ENCODE results near the gene WDR1. TPM values are rescaled to one million over a fixed set of nuclear protein-coding genes. Genes with fewer than 3 reads are reported as not detected.
A peak's percentile ranks its signal among the peaks of the same experiment; 100 is the strongest.

The WDR1 gene
- total RNA-seq, 2 donors from 2014 or later: 222 to 345 TPM

DNA sequence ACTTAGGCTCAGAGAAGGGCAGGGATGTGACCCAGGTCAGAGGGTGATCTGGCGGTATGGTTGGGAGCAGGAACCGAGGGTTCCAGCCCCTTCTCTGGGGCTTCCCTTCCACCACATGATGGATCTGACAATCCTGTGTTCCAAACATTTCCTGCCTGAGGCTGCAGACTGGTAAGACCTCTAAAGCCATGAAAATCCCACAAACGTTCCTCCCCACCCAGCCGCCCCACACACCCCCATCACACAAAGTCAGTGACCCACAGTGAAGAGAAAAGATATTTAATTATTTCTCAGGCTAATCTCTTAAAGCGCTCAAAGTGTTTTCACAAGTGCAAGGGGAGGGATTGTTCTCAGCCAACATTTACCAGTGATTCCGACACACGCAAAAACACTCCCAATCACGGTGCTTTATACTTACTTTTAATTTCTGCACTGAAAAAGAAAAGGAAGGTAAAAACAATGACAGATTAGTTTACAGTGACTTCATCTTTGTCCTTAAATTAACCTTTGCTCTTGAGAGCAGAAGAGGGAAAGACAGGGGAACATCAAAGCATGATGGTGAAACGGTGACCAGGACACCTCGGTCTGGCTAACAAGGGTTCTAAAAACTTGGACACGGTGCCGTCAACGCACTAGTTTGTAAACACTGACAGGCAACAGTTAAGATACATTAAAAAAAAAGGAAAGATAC, 42.4 kb downstream of the WDR1 start:
- Histone ChIP-seq H3K9ac (ENCODE audit: extremely low read depth, low read length, poor library complexity, severe bottlenecking) (no peak overlapping the region), H3K27me3 (ENCODE audit: control insufficient read depth, insufficient read depth, low read length, poor library complexity, severe bottlenecking) (no peaks in the 10 kb centered on the region), H3K36me3 (ENCODE audit: control insufficient read depth, insufficient read depth, low read length) (peaks cover 88% of the 10 kb centered on the region), H3K27ac (ENCODE audit: low read depth, low read length) (no peak overlapping the region), H3K4me3 (ENCODE audit: low read length) (no peak overlapping the region), H3K4me1 (ENCODE audit: control insufficient read depth, insufficient read depth, low read length) (no peaks in the 10 kb centered on the region), H3K9me3 (ENCODE audit: control insufficient read depth, low read length) (no peaks in the 10 kb centered on the region)
- H3K4me3 Mint-ChIP-seq: no peak overlapping the region
- peak; percentile 37 for DNase-seq
- no peaks in the 10 kb centered on the region for H3K9me3 Mint-ChIP-seq
- TF ChIP-seq, protein P1, sequence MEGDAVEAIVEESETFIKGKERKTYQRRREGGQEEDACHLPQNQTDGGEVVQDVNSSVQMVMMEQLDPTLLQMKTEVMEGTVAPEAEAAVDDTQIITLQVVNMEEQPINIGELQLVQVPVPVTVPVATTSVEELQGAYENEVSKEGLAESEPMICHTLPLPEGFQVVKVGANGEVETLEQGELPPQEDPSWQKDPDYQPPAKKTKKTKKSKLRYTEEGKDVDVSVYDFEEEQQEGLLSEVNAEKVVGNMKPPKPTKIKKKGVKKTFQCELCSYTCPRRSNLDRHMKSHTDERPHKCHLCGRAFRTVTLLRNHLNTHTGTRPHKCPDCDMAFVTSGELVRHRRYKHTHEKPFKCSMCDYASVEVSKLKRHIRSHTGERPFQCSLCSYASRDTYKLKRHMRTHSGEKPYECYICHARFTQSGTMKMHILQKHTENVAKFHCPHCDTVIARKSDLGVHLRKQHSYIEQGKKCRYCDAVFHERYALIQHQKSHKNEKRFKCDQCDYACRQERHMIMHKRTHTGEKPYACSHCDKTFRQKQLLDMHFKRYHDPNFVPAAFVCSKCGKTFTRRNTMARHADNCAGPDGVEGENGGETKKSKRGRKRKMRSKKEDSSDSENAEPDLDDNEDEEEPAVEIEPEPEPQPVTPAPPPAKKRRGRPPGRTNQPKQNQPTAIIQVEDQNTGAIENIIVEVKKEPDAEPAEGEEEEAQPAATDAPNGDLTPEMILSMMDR (conservative IDR thresholded peaks at IDR 0.05): no peak
- H3K27me3 Mint-ChIP-seq (ENCODE audit: insufficient read depth): no peaks in the 10 kb centered on the region
- peak overlapping the region; percentile 32 for H3K27ac Mint-ChIP-seq
- WGBS, 2 experiments (ENCODE audit: insufficient coverage in 1 of 2, insufficient read length in 1 of 2): 95 to 100% methylated on average over 7 to 13 of the region's 13 CpGs
- peaks cover 68% of the 10 kb centered on the region for H3K36me3 Mint-ChIP-seq (ENCODE audit: low read depth)
- peaks cover 4% of the 10 kb centered on the region for H3K4me1 Mint-ChIP-seq

DNA sequence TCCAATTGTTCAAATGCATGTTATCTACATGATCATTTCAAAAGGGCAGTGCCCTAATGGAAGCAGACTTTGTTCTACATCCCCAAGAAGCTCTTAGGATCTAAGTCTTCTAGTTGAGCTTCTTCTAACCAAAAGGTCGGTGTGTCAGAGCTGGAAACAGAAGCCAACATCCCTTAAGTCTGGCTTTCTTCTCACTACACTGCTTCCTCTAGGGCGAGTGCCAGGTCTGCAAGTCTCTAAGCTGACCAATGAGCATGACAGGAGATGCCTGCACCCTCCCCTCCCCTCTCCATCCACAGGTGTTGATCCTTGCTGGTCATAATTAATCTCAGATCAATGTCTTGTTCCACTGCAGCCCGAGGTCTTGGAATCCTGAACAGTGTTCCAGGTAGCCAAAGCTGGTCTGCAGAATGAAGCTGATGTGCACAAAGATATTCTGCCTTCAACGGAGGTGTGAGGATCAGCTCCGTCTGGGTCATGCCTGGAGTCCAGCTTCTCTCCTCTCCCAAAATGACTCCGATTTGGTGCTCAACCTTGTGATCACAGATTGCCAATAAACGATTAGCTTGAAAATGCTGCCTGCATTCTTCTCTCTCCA, 44.1 kb downstream of the WDR1 start:
- Histone ChIP-seq H3K9me3 (ENCODE audit: control insufficient read depth, low read length) (no peaks in the 10 kb centered on the region), H3K4me1 (ENCODE audit: control insufficient read depth, insufficient read depth, low read length) (no peaks in the 10 kb centered on the region), H3K9ac (ENCODE audit: extremely low read depth, low read length, poor library complexity, severe bottlenecking) (no peak overlapping the region), H3K27ac (ENCODE audit: low read depth, low read length) (no peak overlapping the region), H3K36me3 (ENCODE audit: control insufficient read depth, insufficient read depth, low read length) (peaks cover 82% of the 10 kb centered on the region), H3K4me3 (ENCODE audit: low read length) (no peak overlapping the region), H3K27me3 (ENCODE audit: control insufficient read depth, insufficient read depth, low read length, poor library complexity, severe bottlenecking) (no peaks in the 10 kb centered on the region)
- peak; percentile 46 for DNase-seq
- TF ChIP-seq, protein P1 (conservative IDR thresholded peaks at IDR 0.05): no peak
- no peaks in the 10 kb centered on the region for H3K27me3 Mint-ChIP-seq (ENCODE audit: insufficient read depth)
- H3K4me3 Mint-ChIP-seq: no peak overlapping the region
- peaks cover 52% of the 10 kb centered on the region for H3K36me3 Mint-ChIP-seq (ENCODE audit: low read depth)
- 91 to 100% methylated on average over 6 to 7 of the region's 7 CpGs for WGBS, 2 experiments (ENCODE audit: insufficient coverage in 1 of 2, insufficient read length in 1 of 2)
- H3K9me3 Mint-ChIP-seq: no peaks in the 10 kb centered on the region
- no peak overlapping the region for H3K27ac Mint-ChIP-seq
- peaks cover 4% of the 10 kb centered on the region for H3K4me1 Mint-ChIP-seq

DNA sequence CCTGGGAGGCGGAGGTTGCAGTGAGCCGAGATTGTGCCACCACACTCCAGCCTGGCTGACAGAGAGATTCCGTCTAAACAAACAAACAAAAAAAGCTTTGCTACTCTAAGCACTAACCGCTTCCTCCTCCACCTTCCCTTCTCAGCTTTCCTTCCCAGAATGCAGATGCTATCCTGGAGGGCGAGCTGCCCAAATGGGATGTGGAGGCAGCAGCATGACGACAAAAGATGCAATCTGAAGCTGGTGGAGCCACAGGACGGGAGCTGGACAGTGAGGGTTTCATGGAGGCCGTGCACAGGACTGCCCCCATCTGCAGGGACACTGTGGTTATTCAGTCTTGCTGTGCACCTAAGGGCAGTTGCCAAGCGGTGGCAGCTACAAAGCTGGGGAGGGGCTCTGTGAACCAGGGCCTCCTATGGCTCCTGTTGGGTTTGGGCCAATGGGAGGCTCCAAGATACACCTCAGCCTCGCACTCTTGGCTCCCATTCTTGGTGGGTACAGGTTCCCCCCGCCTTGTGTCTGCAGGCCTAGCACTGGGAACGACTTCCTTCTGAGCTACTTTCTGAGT, 47.4 kb downstream of the WDR1 start:
- TF ChIP-seq, protein P1 (conservative IDR thresholded peaks at IDR 0.05): no peak

More for the DNA sequence above, 47.4 kb downstream of the WDR1 start:
- H3K27ac ChIP-seq (ENCODE audit: low read depth, low read length): no peak overlapping the region
- WGBS, 2 experiments (ENCODE audit: insufficient coverage in 1 of 2, insufficient read length in 1 of 2): 90 to 95% methylated on average over 7 to 12 of the region's 12 CpGs
- H3K4me1 ChIP-seq (ENCODE audit: control insufficient read depth, insufficient read depth, low read length): peaks cover 2% of the 10 kb centered on the region
- H3K9ac ChIP-seq (ENCODE audit: extremely low read depth, low read length, poor library complexity, severe bottlenecking): no peak overlapping the region
- peak; percentile 48 for DNase-seq
- H3K9me3 Mint-ChIP-seq: no peaks in the 10 kb centered on the region
- H3K4me3 ChIP-seq (ENCODE audit: low read length): no peak overlapping the region
- peaks cover 11% of the 10 kb centered on the region for H3K4me1 Mint-ChIP-seq
- H3K27me3 ChIP-seq (ENCODE audit: control insufficient read depth, insufficient read depth, low read length, poor library complexity, severe bottlenecking): no peaks in the 10 kb centered on the region
- no peaks in the 10 kb centered on the region for H3K27me3 Mint-ChIP-seq (ENCODE audit: insufficient read depth)
- peaks cover 63% of the 10 kb centered on the region for H3K36me3 ChIP-seq (ENCODE audit: control insufficient read depth, insufficient read depth, low read length)
- H3K9me3 ChIP-seq (ENCODE audit: control insufficient read depth, low read length): no peaks in the 10 kb centered on the region
- H3K27ac Mint-ChIP-seq: no peak overlapping the region
- peaks cover 20% of the 10 kb centered on the region for H3K36me3 Mint-ChIP-seq (ENCODE audit: low read depth)
- no peak overlapping the region for H3K4me3 Mint-ChIP-seq
